Lung (tissue), 12 donors: ENCODE results near the gene GPR179. TPM values are rescaled to one million over a fixed set of nuclear protein-coding genes. Genes with fewer than 3 reads are reported as not detected.
A peak's percentile ranks its signal among the peaks of the same experiment; 100 is the strongest.

ENCODE experiments used
- ATAC-seq: fragments of 200-7000 bp; cut with Tn5 transposase; one replicate; pipeline ENCODE4 v1.9.1; 2020; ENCODE audit warnings: moderate number of reproducible peaks; ENCODE audit not compliant: insufficient read depth, low FRiP score
- DNase-seq, 3 donors: peaks; one replicate each; pipeline ENCODE4 v3.0.0-alpha.2; 2013 to 2017
- H3K27ac ChIP-seq, 2 donors: one replicate each; pipeline ENCODE4 v1.5.1; 2013; ENCODE audit warnings: mild to moderate bottlenecking in 2 of 2, moderate library complexity in 2 of 2, control low read depth in 1 of 2, inconsistent platforms in 1 of 2, low read depth in 1 of 2, low read length in 1 of 2
- H3K27me3 ChIP-seq, 3 donors: one replicate each; pipeline ENCODE4 v1.5.1; 2013; ENCODE audit warnings: low read length in 2 of 3; ENCODE audit not compliant: control insufficient read depth in 3 of 3, insufficient read depth in 3 of 3
- H3K36me3 ChIP-seq, 4 donors: one replicate each; pipeline ENCODE4 v1.5.1; 2013; ENCODE audit warnings: low read length in 4 of 4, mild to moderate bottlenecking in 1 of 4, moderate library complexity in 1 of 4; ENCODE audit not compliant: control insufficient read depth in 4 of 4, insufficient read depth in 4 of 4
- H3K4me1 ChIP-seq, 5 donors: one replicate each; pipeline ENCODE4 v1.5.1; 2013; ENCODE audit warnings: low read length in 5 of 5, mild to moderate bottlenecking in 2 of 5, moderate library complexity in 1 of 5; ENCODE audit not compliant: control insufficient read depth in 5 of 5, insufficient read depth in 5 of 5
- H3K4me3 ChIP-seq: one replicate; pipeline ENCODE4 v1.5.1; 2013; ENCODE audit warnings: mild to moderate bottlenecking, control low read depth, moderate library complexity
- H3K9ac ChIP-seq, 2 donors: one replicate each; pipeline ENCODE4 v1.5.1; 2013; ENCODE audit warnings: low read length in 2 of 2, control low read depth in 1 of 2; ENCODE audit not compliant: insufficient read depth in 1 of 2
- H3K9me3 ChIP-seq, 4 donors: one replicate each; pipeline ENCODE4 v1.5.1; 2013; ENCODE audit warnings: low read length in 3 of 4, mild to moderate bottlenecking in 1 of 4, moderate library complexity in 1 of 4; ENCODE audit not compliant: control insufficient read depth in 4 of 4, insufficient read depth in 3 of 4
- CTCF ChIP-seq: IDR thresholded peaks from 2 replicates; pipeline ENCODE4 v1.5.1; 2012; ENCODE audit warnings: mild to moderate bottlenecking; ENCODE audit errors: control extremely low read depth, extremely low read depth
- WGBS, 2 donors: extraction: QIAGEN DNeasy Blood & Tissue Kit; methylation state at CpG; one replicate each; pipeline ENCODE4 v1.1.7; 2013; 5-methylcytosine and 5-hydroxymethylcytosine counted together
- polyA plus RNA-seq, 2 donors: library from polyadenylated mRNA; stranded (reverse); fragments of 200-250 nt; gene quantifications; one replicate each; pipeline ENCODE4 v1.2.1, GENCODE V29; 2013
- total RNA-seq, 2 donors: library from RNA; depleted of rRNA in 1 of 2; stranded (reverse); fragments of >200 nt in 1 of 2; gene quantifications; one replicate each; pipeline ENCODE4 v1.2.1, GENCODE V29; 2014 to 2021
- donor health status: control.
- donor health status: control.
- donor health status: Bipolar disorder and iron deficiency.
- donor health status: healthy.
- donor health status: DM: yes; HTN: yes; CAD: no.

The GPR179 gene
- total and polyA plus RNA-seq, 4 donors, result 0.03 to 0.31 (median 0.11) TPM

- WGBS, 2 donors, result 75 to 79% methylated on average over 7 of the region's 7 CpGs
- H3K9ac ChIP-seq, result no peak overlapping the region
- H3K4me3 ChIP-seq, result no peak overlapping the region
- no peaks in the 10 kb centered on the region for H3K27me3 ChIP-seq
- H3K9me3 ChIP-seq, result no peaks in the 10 kb centered on the region
- no peak for ATAC-seq
- H3K27ac ChIP-seq, result no peak overlapping the region
- H3K36me3 ChIP-seq, result peaks cover 0 to 3% (median 0%) of the 10 kb centered on the region in 4 donors
- no peak for DNase-seq
- peaks cover 0 to 12% (median 0%) of the 10 kb centered on the region in 5 donors for H3K4me1 ChIP-seq
- TF ChIP-seq CTCF, result no peak
Observed at GRCh38 chr17:38328620-38329019, 15.1 kb downstream of the GPR179 start.

GRCh38 chr17:38327936-38328335 lies 15.8 kb downstream of the GPR179 start:
- Histone ChIP-seq H3K27ac (no peak overlapping the region), H3K36me3 (peaks cover 0 to 8% (median under 1%) of the 10 kb centered on the region in 4 donors), H3K4me3 (no peak overlapping the region), H3K4me1 (peaks cover 0 to 12% (median 0%) of the 10 kb centered on the region in 5 donors), H3K9me3 (no peaks in the 10 kb centered on the region), H3K9ac (no peak overlapping the region), H3K27me3 (no peaks in the 10 kb centered on the region)
- DNase-seq (no peak), ATAC-seq (no peak)
- TF ChIP-seq CTCF, result no peak
- WGBS, 2 donors, result 29 to 48% methylated on average over 1 of the region's 1 CpG

- ATAC-seq (no peak), DNase-seq (peak in 1 of 3 donors; percentile 40)
- Histone ChIP-seq H3K9me3 (no peaks in the 10 kb centered on the region), H3K9ac (peak overlapping the region in 1 of 2 donors; percentile 19), H3K27ac (peak overlapping the region in 1 of 2 donors; percentile 24), H3K27me3 (no peaks in the 10 kb centered on the region), H3K4me3 (no peak overlapping the region), H3K36me3 (peaks cover 0 to 14% (median 5%) of the 10 kb centered on the region in 4 donors), H3K4me1 (peaks cover 0 to 12% (median 0%) of the 10 kb centered on the region in 5 donors)
- no peak for TF ChIP-seq CTCF
- 60 to 73% methylated on average over 8 of the region's 8 CpGs for WGBS, 2 donors
Observed at GRCh38 chr17:38326996-38327792, 16.6 kb downstream of the GPR179 start.
